OCI-LY3 (cell line): ENCODE results near the gene MED17.

Source experiments
- CTCF ChIP-seq: fragments of 200-600, 300-600 bp; sonication (generic); IDR thresholded peaks from 2 replicates; pipeline ENCODE4 v1.5.1; 2014; ENCODE audit warnings: antibody characterized with exemption, low read length, low read depth
- EZH2phosphoT487 ChIP-seq: fragments of 200-600 bp; shearing (Covaris generic); IDR thresholded peaks from 2 replicates; pipeline ENCODE4 v1.6.1; 2018; ENCODE audit warnings: antibody characterized with exemption, mixed run types, low read depth

GRCh38 chr11:93761910-93762309 is 22.2 kb upstream of the MED17 start:
- TF ChIP-seq CTCF (no peak), EZH2phosphoT487 (no peak)
